B cell (primary cell): Measurements from ENCODE around the gene ROR2.

Source experiments
- CTCF ChIP-seq: fragments of 200-600 bp; IDR thresholded peaks from one replicate; pipeline ENCODE4 v1.8.0; 2022; ENCODE audit warnings: antibody characterized with exemption, mild to moderate bottlenecking
- EZH2 ChIP-seq: IDR thresholded peaks from 2 replicates; pipeline ENCODE4 v1.6.1; 2012; ENCODE audit warnings: borderline replicate concordance, low read depth, mild to moderate bottlenecking, moderate library complexity, low read length; ENCODE audit not compliant: insufficient read depth, poor library complexity, severe bottlenecking

- TF ChIP-seq CTCF (no peak), EZH2 (no peak)
Measured at GRCh38 chr9:91921371-91921770, 28.7 kb downstream of the ROR2 start.
